A549 treated with CpdA at 1 μM for 4 hours (cell line): ENCODE data around the gene CFAP54. TPM values are rescaled to one million over a fixed set of nuclear protein-coding genes. Genes with fewer than 3 reads are reported as not detected.

Source experiments
- total RNA-seq: library from RNA; stranded (reverse); fragments of 200-300 nt; extraction: Qiagen RNA extraction; gene quantifications from 5 replicates; pipeline ENCODE4 v1.2.3, GENCODE V29; 2022; ENCODE audit warnings: low read depth

CFAP54 gene, protein sequence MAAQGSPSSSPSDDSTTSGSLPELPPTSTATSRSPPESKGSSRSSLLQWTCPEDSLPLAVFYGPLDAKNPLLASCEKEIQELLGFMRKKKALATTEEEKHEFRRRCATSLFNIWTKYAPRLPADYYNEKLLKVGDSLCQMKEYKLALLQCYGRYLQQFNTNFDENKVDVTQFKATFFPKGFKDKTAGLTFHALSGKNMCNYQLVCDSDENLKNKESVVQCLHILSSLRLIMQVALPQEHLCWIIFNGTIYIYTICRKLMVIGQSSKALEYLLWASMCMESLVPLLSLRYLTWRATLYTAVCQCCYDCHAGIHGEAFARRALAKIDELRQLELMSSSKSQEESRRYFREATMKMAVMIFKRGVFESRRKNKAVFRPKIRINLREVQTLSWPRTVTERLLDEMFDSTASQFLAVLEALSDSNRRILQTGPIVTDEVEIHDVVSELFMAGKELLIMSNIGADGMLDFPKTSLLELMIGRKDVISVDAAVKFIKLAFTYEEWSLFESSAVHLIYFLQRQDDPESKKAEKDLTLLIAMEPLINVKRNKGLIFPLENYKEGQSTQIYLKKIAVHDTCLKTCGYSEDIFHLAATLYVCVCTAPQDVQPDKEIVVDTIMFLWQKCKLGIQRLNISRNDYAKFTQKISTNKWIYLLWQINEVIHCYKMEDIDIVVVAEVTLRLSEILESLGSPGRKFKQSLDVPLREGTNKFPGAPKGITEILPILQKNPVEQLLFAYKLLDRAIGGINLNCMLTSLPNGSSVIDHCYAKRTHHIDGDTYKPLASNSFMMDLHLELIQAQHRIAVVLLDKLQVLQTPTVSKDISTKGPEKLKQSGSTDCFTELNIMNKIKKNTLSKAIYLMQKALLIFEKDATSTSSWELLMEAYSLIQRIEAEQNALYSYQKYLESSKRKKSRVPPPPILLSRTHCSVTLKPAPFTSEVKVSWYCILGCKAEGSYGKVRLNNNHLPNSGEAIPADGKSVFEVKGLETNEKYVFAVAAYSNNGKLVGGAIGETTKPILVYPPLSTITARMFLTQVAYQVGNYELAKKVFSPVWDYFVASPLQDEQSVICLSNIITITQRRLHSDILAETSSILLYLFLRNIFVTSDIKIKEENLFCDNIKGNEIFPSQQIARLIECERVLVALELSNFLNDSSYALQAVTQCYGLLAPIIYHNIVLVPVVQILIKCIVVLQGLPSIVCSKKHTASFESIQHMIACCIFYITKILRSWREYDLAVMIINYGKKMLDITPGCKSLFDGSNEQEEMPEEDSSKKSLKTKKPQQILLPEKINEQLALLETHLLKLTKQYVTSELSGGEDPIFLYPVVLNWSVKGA (N-terminal part only)
- 0.84 to 1.6 TPM (median 1.5 TPM) in 5 replicates for total RNA-seq

DNA sequence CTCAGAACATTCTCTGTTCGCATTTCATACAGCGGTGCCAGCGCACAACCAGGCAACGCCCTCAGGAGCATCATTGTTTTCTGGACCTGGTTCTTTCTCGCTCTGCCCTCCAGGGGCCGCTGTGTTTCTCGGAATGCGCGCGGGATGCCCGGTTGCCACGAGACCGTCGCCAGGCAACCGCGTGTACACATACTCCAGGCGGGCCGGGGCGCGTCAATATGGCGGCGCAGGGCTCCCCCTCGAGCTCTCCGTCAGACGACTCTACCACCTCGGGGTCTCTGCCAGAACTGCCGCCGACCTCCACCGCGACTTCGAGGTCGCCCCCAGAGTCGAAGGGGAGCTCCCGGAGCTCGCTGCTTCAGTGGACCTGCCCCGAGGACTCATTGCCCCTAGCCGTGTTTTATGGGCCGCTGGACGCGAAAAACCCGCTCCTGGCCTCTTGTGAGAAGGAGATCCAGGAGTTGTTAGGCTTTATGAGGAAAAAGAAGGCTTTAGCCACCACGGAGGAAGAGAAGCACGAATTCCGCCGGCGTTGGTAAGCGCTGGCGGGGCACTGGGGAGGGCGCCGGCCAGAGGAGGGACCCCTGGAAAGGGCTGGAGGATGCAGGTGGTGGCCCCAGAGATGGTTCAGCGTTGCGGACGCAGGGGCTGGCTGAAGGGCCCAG, at the start of gene CFAP54:
CFAP54 (plus strand) TSS at position 186 of the 665 bp plus-strand sequence; CDS start at position 219, 33 bp downstream.

GRCh38 chr12:96906849-96907670, 417.7 kb downstream of the CFAP54 start, which contains the start of gene NEDD1:
TSS of gene NEDD1 (plus strand) at chr12:96907257. CDS start at chr12:96909760, 2,503 bp downstream.

Other genes starting within 250 kb of the CFAP54 start
- 12.1 to 24.9 TPM (median 13.5 TPM) in 5 replicates for gene CDK17, start 89.1 kb upstream of the CFAP54 start, total RNA-seq